Psoas muscle (tissue), 8 donors: ENCODE results near the gene LPAR3. TPM values are rescaled to one million over a fixed set of nuclear protein-coding genes. Genes with fewer than 3 reads are reported as not detected.

Source experiments
- ATAC-seq, 4 donors: fragments of 200-7000 bp; cut with Tn5 transposase; one replicate each; pipeline ENCODE4 v1.9.1; 2020; ENCODE audit warnings: moderate library complexity in 3 of 4, mild to moderate bottlenecking in 2 of 4
- DNase-seq, 2 donors: peaks; one replicate each; pipeline ENCODE4 v3.0.0-alpha.2; 2020
- H3K27ac ChIP-seq: fragments of 200-600 bp; one replicate; pipeline ENCODE4 v1.8.0; 2022
- H3K27me3 ChIP-seq, 3 donors: fragments of 200-600 bp in 1 of 3; one replicate each; pipeline versions ENCODE4 v1.6.1 to v1.8.0; 2013 to 2022; ENCODE audit warnings: low read length in 2 of 3, mild to moderate bottlenecking in 2 of 3, moderate library complexity in 1 of 3; ENCODE audit not compliant: insufficient read depth in 3 of 3
- H3K36me3 ChIP-seq, 2 donors: fragments of 200-600 bp in 1 of 2; one replicate each; pipeline versions ENCODE4 v1.6.1 to v1.8.0; 2013 to 2022; ENCODE audit warnings: low read depth in 1 of 2, mild to moderate bottlenecking in 1 of 2, moderate library complexity in 1 of 2; ENCODE audit not compliant: insufficient read depth in 1 of 2
- H3K4me1 ChIP-seq: fragments of 200-600 bp; one replicate; pipeline ENCODE4 v1.8.0; 2022
- H3K4me3 ChIP-seq: fragments of 200-600 bp; one replicate; pipeline ENCODE4 v1.8.0; 2022; ENCODE audit warnings: mild to moderate bottlenecking
- H3K9me3 ChIP-seq: fragments of 200-600 bp; one replicate; pipeline ENCODE4 v1.8.0; 2022
- WGBS, 3 donors: extraction: QIAGEN DNeasy Blood & Tissue Kit; methylation state at CpG; one replicate each; pipeline versions ENCODE4 v1.1.6 to v1.1.7; 2013; 5-methylcytosine and 5-hydroxymethylcytosine counted together
- intact Hi-C, 2 donors: fragments of 100-400 bp; cut with DNase I; formaldehyde crosslinking; loops; one replicate each; pipeline versions ENCODE4 v1.11.0 to v1.14.2; 2022
- polyA plus RNA-seq, 3 donors: library from polyadenylated mRNA; stranded (reverse); fragments of 200-250 nt; gene quantifications; one replicate each; pipeline ENCODE4 v1.2.3, GENCODE V29; 2013
- total RNA-seq, 4 donors: library from RNA; stranded (reverse); fragmentation: NEBNext Ultra II Directional in 2 of 4; extraction: Animal tissue kit (Norgen Biotek cat#: 25700) in 2 of 4; gene quantifications; one replicate each; pipeline versions ENCODE4 v1.2.1 to v1.2.4, GENCODE V29; 2021 to 2023
- TF ChIP-seq, protein P1 (sequence below): fragments of 200-600 bp; IDR thresholded peaks from one replicate; pipeline ENCODE4 v1.8.0; 2022; ENCODE audit warnings: antibody characterized with exemption
- donor health status: healthy with polysubstance abuse.
- donor health status: DM: no; HTN: no; CAD: no; lungs with moderate emphysema.
- donor health status: Bipolar disorder and iron deficiency.
- donor health status: healthy.
- donor health status: DM: yes; HTN: yes; CAD: no.
- donor health status: DM: no; HTN: no; CAD: no.
- donor health status: DM: no; HTN: no; CAD: no.
- donor health status: DM: yes; HTN: yes; CAD: no.

Gene LPAR3
- total and polyA plus RNA-seq, 7 donors = 0.01 to 0.20 (median 0.03) TPM; not detected in 4

DNA sequence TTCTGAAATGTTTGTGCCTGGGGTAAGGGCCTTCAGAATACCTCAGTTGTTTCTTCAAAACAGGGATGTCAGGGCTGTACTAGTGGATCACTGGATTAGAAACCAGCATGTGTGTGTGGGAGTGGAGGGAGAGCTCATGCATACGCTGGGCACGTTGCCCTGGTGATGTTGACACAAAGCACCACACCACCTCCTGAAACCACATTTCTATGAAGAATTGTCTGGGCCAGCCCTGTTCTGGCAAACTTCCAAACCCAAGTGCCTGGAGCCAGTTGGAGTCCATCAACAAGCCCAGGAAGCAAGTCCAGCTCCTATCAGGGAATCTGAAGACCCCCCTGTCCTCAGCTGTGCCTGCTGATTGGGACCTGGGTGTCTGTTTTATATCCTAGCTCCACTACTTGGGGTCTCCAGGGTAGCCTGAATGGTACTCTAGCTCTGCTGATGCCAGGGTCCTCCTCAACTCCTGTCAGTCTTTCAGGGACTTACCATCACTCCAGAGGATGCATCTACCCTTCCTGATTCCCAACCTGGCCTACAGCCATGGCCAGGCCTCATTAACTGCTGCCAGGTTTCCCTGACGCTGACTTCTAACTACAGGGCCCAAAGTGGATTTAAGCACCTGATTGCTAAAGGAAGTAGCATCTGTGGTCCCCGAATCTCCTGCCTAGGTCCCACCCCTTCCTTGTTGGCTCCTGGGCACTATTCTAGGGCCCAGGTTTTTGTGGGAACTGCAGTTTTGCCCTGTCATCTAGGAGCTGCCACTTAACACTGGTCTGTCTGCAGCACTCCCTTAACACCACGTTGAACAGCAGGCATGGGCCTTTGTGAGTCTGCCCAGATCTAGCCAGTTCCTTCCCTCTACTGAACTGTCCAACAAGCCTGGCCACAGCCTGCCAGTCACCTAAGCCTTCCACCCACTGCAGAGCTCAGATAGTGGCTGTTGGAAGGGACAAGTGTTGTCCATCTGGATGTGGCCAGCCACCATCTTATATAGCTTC lies 45.5 kb downstream of the LPAR3 start:
- no peaks in the 10 kb centered on the region for H3K9me3 ChIP-seq
- H3K36me3 ChIP-seq = no peaks in the 10 kb centered on the region
- H3K27ac ChIP-seq = no peak overlapping the region
- no peak overlapping the region for H3K4me3 ChIP-seq
- WGBS, 3 donors = 39 to 47% (median 44%) methylated on average over 5 of the region's 5 CpGs
- DNase-seq (peak in 1 of 2 donors; percentile 16), ATAC-seq (no peak)
- no peaks in the 10 kb centered on the region for H3K4me1 ChIP-seq
- TF ChIP-seq, protein P1, sequence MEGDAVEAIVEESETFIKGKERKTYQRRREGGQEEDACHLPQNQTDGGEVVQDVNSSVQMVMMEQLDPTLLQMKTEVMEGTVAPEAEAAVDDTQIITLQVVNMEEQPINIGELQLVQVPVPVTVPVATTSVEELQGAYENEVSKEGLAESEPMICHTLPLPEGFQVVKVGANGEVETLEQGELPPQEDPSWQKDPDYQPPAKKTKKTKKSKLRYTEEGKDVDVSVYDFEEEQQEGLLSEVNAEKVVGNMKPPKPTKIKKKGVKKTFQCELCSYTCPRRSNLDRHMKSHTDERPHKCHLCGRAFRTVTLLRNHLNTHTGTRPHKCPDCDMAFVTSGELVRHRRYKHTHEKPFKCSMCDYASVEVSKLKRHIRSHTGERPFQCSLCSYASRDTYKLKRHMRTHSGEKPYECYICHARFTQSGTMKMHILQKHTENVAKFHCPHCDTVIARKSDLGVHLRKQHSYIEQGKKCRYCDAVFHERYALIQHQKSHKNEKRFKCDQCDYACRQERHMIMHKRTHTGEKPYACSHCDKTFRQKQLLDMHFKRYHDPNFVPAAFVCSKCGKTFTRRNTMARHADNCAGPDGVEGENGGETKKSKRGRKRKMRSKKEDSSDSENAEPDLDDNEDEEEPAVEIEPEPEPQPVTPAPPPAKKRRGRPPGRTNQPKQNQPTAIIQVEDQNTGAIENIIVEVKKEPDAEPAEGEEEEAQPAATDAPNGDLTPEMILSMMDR = no peak
- intact Hi-C loops = no loop called here
- H3K27me3 ChIP-seq = no peaks in the 10 kb centered on the region

DNA sequence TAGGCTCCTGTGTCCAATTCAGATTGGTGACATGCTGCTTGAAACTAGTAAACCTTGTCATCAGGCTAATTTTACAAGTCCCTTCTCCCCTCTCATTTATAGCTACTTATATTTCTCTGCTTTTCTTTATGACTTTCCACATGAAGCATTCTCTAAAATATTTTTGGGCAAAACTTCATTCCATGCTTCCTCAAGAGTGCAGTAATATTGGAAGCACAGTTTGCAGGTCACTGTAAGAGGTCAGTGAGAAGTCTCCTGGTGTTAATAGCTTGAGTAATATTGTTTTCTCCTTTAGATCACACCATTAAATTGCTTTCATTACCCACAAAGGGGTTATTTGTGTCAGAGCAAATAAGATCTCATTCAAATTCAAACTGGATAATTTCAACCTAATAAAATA lies 46.6 kb downstream of the LPAR3 start:
- Histone ChIP-seq H3K4me1 (no peaks in the 10 kb centered on the region), H3K27ac (no peak overlapping the region), H3K4me3 (no peak overlapping the region), H3K36me3 (no peaks in the 10 kb centered on the region), H3K9me3 (no peaks in the 10 kb centered on the region), H3K27me3 (peaks cover 0 to 5% (median 0%) of the 10 kb centered on the region in 3 donors)
- no peak for ATAC-seq
- intact Hi-C loops = no loop called here
- no peak for DNase-seq
- TF ChIP-seq, protein P1 = no peak

DNA sequence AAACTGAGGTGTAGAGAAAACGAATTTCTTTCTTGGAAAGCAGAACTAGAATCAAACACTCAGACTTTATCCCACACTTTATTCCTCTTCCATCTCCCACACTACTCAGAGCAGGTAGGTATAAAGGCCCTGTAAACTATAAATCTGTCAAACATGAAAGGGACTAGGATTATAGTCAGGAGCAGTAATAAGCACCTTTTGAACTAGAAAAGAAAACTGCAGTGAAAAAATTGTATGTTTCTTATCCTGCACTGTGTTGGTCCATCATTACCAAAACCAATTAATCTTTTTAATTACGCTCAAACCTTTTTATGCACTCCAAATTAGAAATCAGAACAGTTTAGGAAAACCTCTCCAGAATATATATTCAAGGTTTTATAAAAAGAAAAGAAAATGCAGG lies 47.6 kb downstream of the LPAR3 start:
- no peak overlapping the region for H3K4me3 ChIP-seq
- H3K27ac ChIP-seq = no peak overlapping the region
- DNase-seq (no peak), ATAC-seq (no peak)
- WGBS, 3 donors = 61 to 69% (median 65%) methylated on average over 2 of the region's 2 CpGs
- intact Hi-C loops = no loop called here
- H3K4me1 ChIP-seq = no peaks in the 10 kb centered on the region
- H3K9me3 ChIP-seq = no peaks in the 10 kb centered on the region
- peaks cover 0 to 5% (median 0%) of the 10 kb centered on the region in 3 donors for H3K27me3 ChIP-seq
- H3K36me3 ChIP-seq = no peaks in the 10 kb centered on the region
- TF ChIP-seq, protein P1 = no peak

DNA sequence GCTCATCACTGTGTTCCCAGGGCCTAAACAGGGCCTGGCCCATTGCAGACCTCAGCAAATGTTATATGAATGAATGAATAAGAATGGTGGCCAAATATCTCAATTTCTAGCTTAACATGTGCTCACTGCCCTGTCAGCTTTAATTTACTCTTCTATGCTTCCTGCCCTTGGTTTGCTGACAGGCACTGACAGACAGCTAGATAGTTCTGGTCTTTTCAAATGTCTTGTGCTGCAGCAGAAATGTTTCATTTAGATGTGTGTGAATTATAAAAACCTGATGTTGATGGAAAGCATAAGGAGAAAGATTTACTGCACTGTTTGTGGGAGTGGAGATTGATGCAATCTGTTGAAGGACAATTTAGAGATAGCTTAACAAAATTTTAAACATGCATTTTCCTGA lies 48.9 kb downstream of the LPAR3 start:
- Histone ChIP-seq H3K36me3 (no peaks in the 10 kb centered on the region), H3K27ac (no peak overlapping the region), H3K4me1 (no peaks in the 10 kb centered on the region), H3K27me3 (peaks cover 0 to 5% (median 5%) of the 10 kb centered on the region in 3 donors), H3K9me3 (no peaks in the 10 kb centered on the region), H3K4me3 (no peak overlapping the region)
- TF ChIP-seq, protein P1 = no peak
- no peak for ATAC-seq
- intact Hi-C loops = no loop called here
- no peak for DNase-seq
